ENCODE measurements around the gene HMX2.

The HMX2 gene

GRCh38 chr10:123147635-123148413 is at the start of gene HMX2:
Gene HMX2 (plus strand): TSS chr10:123148136. CDS start chr10:123148379, 243 bp downstream.
- no peak for DNase-seq

GRCh38 chr10:123100030-123100762 is 47.7 kb upstream of the HMX2 start:
- no peak for DNase-seq

- DNase-seq = no peak
Observed at GRCh38 chr10:123101872-123102271, 46.1 kb upstream of the HMX2 start.

GRCh38 chr10:123102673-123103072 is 45.3 kb upstream of the HMX2 start:
- no peak for DNase-seq

- DNase-seq = no peak
Observed at GRCh38 chr10:123103944-123104343, 44.0 kb upstream of the HMX2 start.

GRCh38 chr10:123109466-123109865 is 38.5 kb upstream of the HMX2 start:
- no peak for DNase-seq

GRCh38 chr10:123117644-123118417 is 30.1 kb upstream of the HMX2 start:
- no peak for DNase-seq

- no peak for DNase-seq
Observed at GRCh38 chr10:123119081-123119480, 28.9 kb upstream of the HMX2 start.

GRCh38 chr10:123126246-123126645 is 21.7 kb upstream of the HMX2 start:
- DNase-seq = no peak

GRCh38 chr10:123129618-123130271 is 18.2 kb upstream of the HMX2 start:
- no peak for DNase-seq

GRCh38 chr10:123132576-123133477 is 15.1 kb upstream of the HMX2 start:
- DNase-seq = peak; percentile 88

- no peak for DNase-seq
Observed at GRCh38 chr10:123133541-123134342, 14.2 kb upstream of the HMX2 start.

GRCh38 chr10:123134343-123134914 is 13.5 kb upstream of the HMX2 start:
- no peak for DNase-seq

GRCh38 chr10:123134915-123135414 is 13.0 kb upstream of the HMX2 start:
- no peak for DNase-seq

GRCh38 chr10:123135415-123136141 is 12.4 kb upstream of the HMX2 start, which contains the start of gene HMX3:
Gene HMX3 (plus strand): TSS chr10:123135970. CDS start chr10:123136051, 81 bp downstream.
- no peak for DNase-seq

GRCh38 chr10:123136221-123136805 is 11.6 kb upstream of the HMX2 start:
- DNase-seq = no peak

- DNase-seq = no peak
Observed at GRCh38 chr10:123136806-123137642, 10.9 kb upstream of the HMX2 start.

GRCh38 chr10:123139165-123139520 is 8.8 kb upstream of the HMX2 start:
- no peak for DNase-seq
